Body of pancreas (tissue), 4 donors: ENCODE measurements around the gene ELP4. TPM values are rescaled to one million over a fixed set of nuclear protein-coding genes. Genes with fewer than 3 reads are reported as not detected.

Experiments
- ATAC-seq: fragments of 150-250 bp; one replicate; pipeline ENCODE4 v1.9.1; 2016
- DNase-seq, 4 donors: peaks; one replicate each; pipeline ENCODE4 v3.0.0-alpha.2; 2019
- H3K27ac ChIP-seq, 4 donors: fragments of 200-600 bp; sonication (generic); 1 replicate in 3 of 4; 2 replicates in 1 of 4; pipeline versions ENCODE4 v1.5.1 to v1.6.1; 2016 to 2019; ENCODE audit warnings: mild to moderate bottlenecking in 1 of 4, mixed read lengths in 1 of 4, moderate library complexity in 1 of 4
- H3K27me3 ChIP-seq, 2 donors: fragments of 200-600 bp; sonication (generic); one replicate each; pipeline ENCODE4 v1.6.0; 2016; ENCODE audit warnings: mild to moderate bottlenecking in 1 of 2
- H3K36me3 ChIP-seq, 2 donors: fragments of 200-600 bp; sonication (generic); replicated peaks in 1 of 2; 2 replicates each; pipeline ENCODE4 v1.5.1; 2016; ENCODE audit warnings: low read depth in 2 of 2; ENCODE audit not compliant: insufficient read depth in 1 of 2
- H3K4me1 ChIP-seq: fragments of 200-600 bp; sonication (generic); one replicate; pipeline ENCODE4 v1.6.0; 2016
- H3K4me3 ChIP-seq, 2 donors: fragments of 200-600 bp; sonication (generic); 1 replicate in 1 of 2; 2 replicates in 1 of 2; pipeline ENCODE4 v1.5.1; 2016 to 2019
- H3K9me3 ChIP-seq, 3 donors: fragments of 200-600 bp; sonication (generic); 1 replicate in 2 of 3; 2 replicates in 1 of 3; pipeline ENCODE4 v1.5.1; 2016
- CTCF ChIP-seq, 7 experiments: fragments of 450-650 bp in 4 of 7; fragments of 200-600 bp in 3 of 7; sonication (generic) in 3 of 7; IDR thresholded peaks; one replicate each; pipeline ENCODE4 v1.5.1; 2016 to 2019; ENCODE audit warnings: antibody characterized with exemption in 7 of 7
- POLR2A ChIP-seq, 3 donors: fragments of 450-650 bp; IDR thresholded peaks; one replicate each; pipeline ENCODE4 v1.6.1; 2016; ENCODE audit warnings: antibody characterized with exemption in 3 of 3, mild to moderate bottlenecking in 2 of 3
- WGBS, 2 donors: methylation state at CpG; one replicate each; pipeline ENCODE4 v1.1.5; 2017; 5-methylcytosine and 5-hydroxymethylcytosine counted together
- intact Hi-C: fragments of 100-400 bp; cut with DNase I; formaldehyde crosslinking; loops from one replicate; pipeline ENCODE4 v1.15.1; 2023
- total RNA-seq, 2 donors: library from RNA; depleted of rRNA; stranded (reverse); fragments of >200 nt; gene quantifications; one replicate each; pipeline ENCODE4 v1.1.0, GENCODE V29; 2016

The ELP4 gene
- total RNA-seq, 2 donors from 2014 or later: 20.2 to 33.3 TPM

DNA sequence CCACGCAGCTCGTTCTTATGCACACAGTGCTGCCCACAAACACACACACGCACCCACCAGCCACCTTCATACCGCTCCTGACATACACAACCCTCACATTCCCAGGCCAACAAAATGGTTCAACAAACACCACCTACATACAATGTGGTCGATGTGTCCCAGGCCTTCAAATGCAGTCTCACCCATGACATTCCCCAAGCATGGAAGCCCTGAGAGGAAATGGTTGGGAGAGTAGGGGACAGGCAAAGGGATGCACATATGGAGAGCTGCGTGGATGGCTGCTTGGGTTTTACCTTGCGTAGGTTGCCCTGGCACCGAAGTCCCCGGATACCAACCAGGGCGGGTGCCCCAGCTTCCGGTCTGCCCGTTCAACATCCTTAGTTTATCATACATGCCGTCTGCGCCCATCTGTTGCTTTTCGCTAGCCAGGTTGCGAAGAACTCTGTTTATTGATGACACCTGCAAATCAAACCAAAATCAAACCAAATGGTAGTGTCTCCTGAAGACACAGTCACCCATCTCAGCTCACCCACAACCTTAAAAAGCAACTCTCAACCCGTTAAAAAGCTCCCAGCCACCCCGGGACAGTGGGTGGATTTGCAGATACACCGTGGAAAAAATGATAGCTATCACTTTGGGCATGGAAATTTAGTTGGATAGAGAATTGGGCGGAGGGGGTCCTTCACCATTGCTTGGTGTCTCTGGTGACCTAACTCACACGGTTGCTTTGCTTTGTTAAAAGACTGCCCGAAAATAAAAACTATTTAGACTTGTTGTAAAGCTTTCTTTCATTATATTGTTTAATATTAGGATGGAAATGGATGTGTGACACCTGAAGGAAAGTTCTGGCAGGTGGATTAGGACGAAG lies 291.1 kb downstream of the ELP4 start:
- Histone ChIP-seq H3K36me3 (no peaks in the 10 kb centered on the region), H3K9me3 (no peaks in the 10 kb centered on the region), H3K4me1 (peaks cover 36% of the 10 kb centered on the region), H3K4me3 (no peak overlapping the region), H3K27ac (no peak overlapping the region), H3K27me3 (peaks cover 0 to 56% of the 10 kb centered on the region in 2 donors)
- no peak for ATAC-seq
- intact Hi-C loops: no loop called here
- WGBS, 2 donors: 9 to 11% methylated on average over 23 of the region's 23 CpGs
- no peak for TF ChIP-seq POLR2A (IDR thresholded peaks at IDR 0.05)
- TF ChIP-seq CTCF (IDR thresholded peaks at IDR 0.05): no peak
- no peak for DNase-seq

DNA sequence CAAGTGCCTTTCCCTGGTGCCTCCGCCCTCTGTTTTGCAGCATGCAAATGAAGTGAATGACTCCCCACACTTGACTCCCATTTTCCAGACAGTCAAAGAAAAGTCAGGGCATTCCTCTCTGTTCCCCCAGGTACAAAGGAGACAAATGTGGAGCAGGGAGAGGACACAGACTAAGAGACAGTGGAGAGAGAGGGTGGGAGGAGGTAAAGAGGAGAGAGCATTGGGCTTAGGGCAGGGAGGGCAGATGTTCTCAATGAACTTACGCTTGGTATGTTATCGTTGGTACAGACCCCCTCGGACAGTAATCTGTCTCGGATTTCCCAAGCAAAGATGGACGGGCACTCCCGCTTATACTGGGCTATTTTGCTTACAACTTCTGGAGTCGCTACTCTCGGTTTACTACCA lies 291.7 kb downstream of the ELP4 start:
- no peaks in the 10 kb centered on the region for H3K9me3 ChIP-seq
- intact Hi-C loops: no loop called here
- no peak for TF ChIP-seq POLR2A (IDR thresholded peaks at IDR 0.05)
- TF ChIP-seq CTCF (IDR thresholded peaks at IDR 0.05): no peak
- DNase-seq: no peak
- H3K36me3 ChIP-seq: no peaks in the 10 kb centered on the region
- no peak overlapping the region for H3K27ac ChIP-seq
- peaks cover 42% of the 10 kb centered on the region for H3K4me1 ChIP-seq
- ATAC-seq: no peak
- WGBS, 2 donors: 14 to 15% methylated on average over 9 of the region's 9 CpGs
- no peak overlapping the region for H3K4me3 ChIP-seq
- peaks cover 0 to 62% of the 10 kb centered on the region in 2 donors for H3K27me3 ChIP-seq

GRCh38 chr11:31802000-31802551 lies 292.5 kb downstream of the ELP4 start:
- Histone ChIP-seq H3K4me1 (peaks cover 43% of the 10 kb centered on the region), H3K27ac (no peak overlapping the region), H3K27me3 (peaks cover 0 to 70% of the 10 kb centered on the region in 2 donors), H3K36me3 (no peaks in the 10 kb centered on the region), H3K9me3 (no peaks in the 10 kb centered on the region), H3K4me3 (no peak overlapping the region)
- intact Hi-C loops: no loop called here
- no peak for ATAC-seq
- 8 to 15% methylated on average over 6 of the region's 6 CpGs for WGBS, 2 donors
- TF ChIP-seq CTCF (IDR thresholded peaks at IDR 0.05): no peak
- TF ChIP-seq POLR2A (IDR thresholded peaks at IDR 0.05): no peak
- no peak for DNase-seq

GRCh38 chr11:31802609-31802989 lies 293.0 kb downstream of the ELP4 start:
- no peaks in the 10 kb centered on the region for H3K9me3 ChIP-seq
- TF ChIP-seq CTCF (IDR thresholded peaks at IDR 0.05) (no peak), POLR2A (IDR thresholded peaks at IDR 0.05) (no peak)
- no peaks in the 10 kb centered on the region for H3K36me3 ChIP-seq
- H3K27me3 ChIP-seq: peaks cover 0 to 74% of the 10 kb centered on the region in 2 donors
- intact Hi-C loops: no loop called here
- H3K27ac ChIP-seq: no peak overlapping the region
- DNase-seq (no peak), ATAC-seq (no peak)
- H3K4me3 ChIP-seq: no peak overlapping the region
- WGBS, 2 donors: 6 to 15% methylated on average over 20 of the region's 20 CpGs
- H3K4me1 ChIP-seq: peaks cover 42% of the 10 kb centered on the region
